OCI-LY7 (cell line): ENCODE data around the gene CCHCR1. TPM values are rescaled to one million over a fixed set of nuclear protein-coding genes. Genes with fewer than 3 reads are reported as not detected.

Experiments used
- BruUV-seq: library from RNA; stranded (reverse); fragments of 400-500 nt; replicated peaks from 2 replicates; lab custom pipeline; 2021; lab: Mats Ljungman, UMichigan
- CTCF ChIA-PET: fragments of 300-600 bp; sonication (Branson Sonifier 250); formaldehyde crosslinking; loops from one replicate; lab custom pipeline; 2022; ENCODE audit warnings: antibody characterized with exemption; ENCODE audit not compliant: unreplicated experiment; lab: Charles Lee
- POLR2A ChIA-PET: fragments of 300-600 bp; sonication (Branson Sonifier 250); formaldehyde crosslinking; loops from one replicate; lab custom pipeline; 2022; ENCODE audit warnings: antibody characterized with exemption; lab: Charles Lee
- DNase-seq: peaks from one replicate; pipeline ENCODE4 v3.0.0-alpha.2; 2015; ENCODE audit warnings: low spot score
- H2AFZ ChIP-seq: fragments of 200-600 bp; sonication (generic), shearing (Covaris generic); 2 replicates; pipeline ENCODE4 v1.6.1; 2014; ENCODE audit warnings: mild to moderate bottlenecking, antibody characterized with exemption, low read length, moderate library complexity
- H3K27ac ChIP-seq: fragments of 200-600 bp; sonication (generic); 2 replicates; pipeline ENCODE4 v1.5.1; 2014; ENCODE audit warnings: mixed run types, low read depth, mild to moderate bottlenecking, moderate library complexity, low read length, inconsistent platforms; ENCODE audit not compliant: poor library complexity, severe bottlenecking
- H3K36me3 ChIP-seq: fragments of 200-600 bp; sonication (generic); 2 replicates; pipeline ENCODE4 v1.6.1; 2014; ENCODE audit warnings: mild to moderate bottlenecking, antibody characterized with exemption, low read length, moderate library complexity, mixed read lengths; ENCODE audit not compliant: insufficient read depth
- H3K4me1 ChIP-seq: fragments of 200-600 bp; sonication (generic); 2 replicates; pipeline ENCODE4 v1.5.1; 2014; ENCODE audit warnings: mild to moderate bottlenecking, low read length; ENCODE audit not compliant: insufficient read depth, poor library complexity, severe bottlenecking
- H3K4me2 ChIP-seq: fragments of 200-600 bp; sonication (generic); 2 replicates; pipeline ENCODE4 v1.6.1; 2014; ENCODE audit warnings: mild to moderate bottlenecking, low read length
- H3K4me3 ChIP-seq: fragments of 200-600 bp; sonication (generic); 2 replicates; pipeline ENCODE4 v1.5.1; 2014; ENCODE audit warnings: mild to moderate bottlenecking, low read depth, low read length; ENCODE audit not compliant: poor library complexity, severe bottlenecking
- H3K79me2 ChIP-seq: fragments of 200-600 bp; sonication (generic); 2 replicates; pipeline ENCODE4 v1.6.1; 2016; ENCODE audit warnings: low read depth, mild to moderate bottlenecking, low read length, moderate library complexity, mixed read lengths; ENCODE audit not compliant: insufficient read depth
- H3K9me2 ChIP-seq: fragments of 200-600 bp; sonication (generic); 2 replicates; pipeline ENCODE4 v1.6.1; 2016; ENCODE audit warnings: mild to moderate bottlenecking, low read length, mixed read lengths; ENCODE audit not compliant: insufficient read depth
- H3K9me3 ChIP-seq: fragments of 200-600 bp; sonication (generic); 2 replicates; pipeline ENCODE4 v1.6.1; 2014; ENCODE audit warnings: mild to moderate bottlenecking, mixed run types, low read length, mixed read lengths
- H4K20me1 ChIP-seq: fragments of 200-600 bp; sonication (generic); 2 replicates; pipeline ENCODE4 v1.6.1; 2014; ENCODE audit warnings: mild to moderate bottlenecking, antibody characterized with exemption, low read length, moderate library complexity, mixed read lengths; ENCODE audit not compliant: insufficient read depth
- EZH2phosphoT487 ChIP-seq: fragments of 200-600 bp; sonication (generic); IDR thresholded peaks from 2 replicates; pipeline ENCODE4 v1.6.1; 2018; ENCODE audit warnings: low read depth, borderline replicate concordance, mild to moderate bottlenecking, mixed run types, antibody characterized with exemption, low read length, moderate library complexity, mixed read lengths
- intact Hi-C: fragments of 100-400 bp; cut with micrococcal nuclease; formaldehyde crosslinking; loops from one replicate; pipeline ENCODE4 v1.10.0; 2022; ENCODE audit not compliant: unreplicated experiment
- total RNA-seq, 2 experiments: library from RNA; depleted of rRNA in 1 of 2; stranded (reverse); fragments of >200 nt in 1 of 2; shearing (Covaris generic) in 1 of 2; gene quantifications; 2 replicates each; pipeline ENCODE4 v1.2.3, GENCODE V29; 2014 to 2022
- TF ChIP-seq, protein P1 (sequence below): fragments of 200-600 bp; sonication (generic); conservative IDR thresholded peaks from 2 replicates; pipeline ENCODE4 v1.5.1; 2014; ENCODE audit warnings: mild to moderate bottlenecking, antibody characterized with exemption, low read length, moderate library complexity, mixed read lengths

CCHCR1 gene
- total RNA-seq, 2 experiments from 2014 or later = 23.9 to 33.0 TPM

DNA sequence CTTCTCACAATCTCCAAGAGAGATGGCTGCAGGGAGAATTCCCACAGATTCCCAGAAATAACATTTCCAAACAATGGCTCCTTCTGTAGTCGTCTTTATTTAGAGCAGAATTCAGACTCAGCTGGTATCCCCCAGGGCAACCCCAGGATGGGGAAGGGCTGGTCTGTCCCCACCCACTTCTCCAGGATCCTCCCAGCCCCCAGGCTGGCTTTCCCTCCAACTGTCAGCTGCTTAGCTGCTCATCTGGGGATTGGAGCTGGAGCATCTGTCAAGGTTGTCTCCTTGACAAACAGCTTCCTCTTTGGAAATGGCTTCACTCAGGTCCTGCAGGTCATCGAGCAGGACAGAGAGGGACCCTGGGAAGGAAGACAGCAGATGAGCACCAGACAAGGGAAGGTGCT lies 15.2 kb downstream of the CCHCR1 start:
- Histone ChIP-seq H3K27ac (no peak overlapping the region), H3K79me2 (no peaks in the 10 kb centered on the region), H4K20me1 (no peaks in the 10 kb centered on the region), H3K36me3 (no peaks in the 10 kb centered on the region), H3K4me3 (no peak overlapping the region), H3K9me3 (no peaks in the 10 kb centered on the region), H3K4me2 (no peak overlapping the region), H3K4me1 (peaks cover 6% of the 10 kb centered on the region), H2AFZ (no peak overlapping the region), H3K9me2 (no peaks in the 10 kb centered on the region)
- intact Hi-C loops = no loop called here
- POLR2A ChIA-PET = interaction anchor here (1.0 kb wide), 1 partner anchor 16 kb away, joined by 4 read pairs; the partner anchor contains the start of genes CCHCR1 and TCF19
- no peak for DNase-seq
- BruUV-seq = no TSS peak
- TF ChIP-seq, protein P1, sequence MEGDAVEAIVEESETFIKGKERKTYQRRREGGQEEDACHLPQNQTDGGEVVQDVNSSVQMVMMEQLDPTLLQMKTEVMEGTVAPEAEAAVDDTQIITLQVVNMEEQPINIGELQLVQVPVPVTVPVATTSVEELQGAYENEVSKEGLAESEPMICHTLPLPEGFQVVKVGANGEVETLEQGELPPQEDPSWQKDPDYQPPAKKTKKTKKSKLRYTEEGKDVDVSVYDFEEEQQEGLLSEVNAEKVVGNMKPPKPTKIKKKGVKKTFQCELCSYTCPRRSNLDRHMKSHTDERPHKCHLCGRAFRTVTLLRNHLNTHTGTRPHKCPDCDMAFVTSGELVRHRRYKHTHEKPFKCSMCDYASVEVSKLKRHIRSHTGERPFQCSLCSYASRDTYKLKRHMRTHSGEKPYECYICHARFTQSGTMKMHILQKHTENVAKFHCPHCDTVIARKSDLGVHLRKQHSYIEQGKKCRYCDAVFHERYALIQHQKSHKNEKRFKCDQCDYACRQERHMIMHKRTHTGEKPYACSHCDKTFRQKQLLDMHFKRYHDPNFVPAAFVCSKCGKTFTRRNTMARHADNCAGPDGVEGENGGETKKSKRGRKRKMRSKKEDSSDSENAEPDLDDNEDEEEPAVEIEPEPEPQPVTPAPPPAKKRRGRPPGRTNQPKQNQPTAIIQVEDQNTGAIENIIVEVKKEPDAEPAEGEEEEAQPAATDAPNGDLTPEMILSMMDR = no peak
- TF ChIP-seq EZH2phosphoT487 = no peak
- CTCF ChIA-PET = no interaction called here

DNA sequence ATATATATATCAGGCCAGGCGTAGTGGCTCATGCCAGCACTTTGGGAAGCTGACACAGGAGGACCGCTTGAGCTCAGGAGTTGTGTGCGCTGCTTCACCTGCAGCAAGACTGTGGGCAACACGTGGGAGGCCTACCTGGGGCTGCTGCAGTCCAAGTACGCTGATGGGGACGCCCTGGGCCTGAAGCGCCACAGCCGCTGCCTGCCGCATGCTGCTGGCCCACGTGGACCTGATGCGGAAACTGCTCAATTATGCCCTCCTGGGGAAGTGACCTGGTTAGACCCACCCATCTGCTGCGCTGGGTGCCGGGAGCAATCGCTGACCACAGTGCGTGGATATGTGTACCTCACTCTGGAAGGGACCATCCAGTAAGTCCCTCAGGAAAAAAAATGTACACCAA lies 17.0 kb downstream of the CCHCR1 start:
- ChIA-PET CTCF (interaction anchor here (2.0 kb wide), 1 partner anchor 226 kb away, joined by 4 read pairs; no protein-coding TSS in a partner anchor), POLR2A (no interaction called here)

DNA sequence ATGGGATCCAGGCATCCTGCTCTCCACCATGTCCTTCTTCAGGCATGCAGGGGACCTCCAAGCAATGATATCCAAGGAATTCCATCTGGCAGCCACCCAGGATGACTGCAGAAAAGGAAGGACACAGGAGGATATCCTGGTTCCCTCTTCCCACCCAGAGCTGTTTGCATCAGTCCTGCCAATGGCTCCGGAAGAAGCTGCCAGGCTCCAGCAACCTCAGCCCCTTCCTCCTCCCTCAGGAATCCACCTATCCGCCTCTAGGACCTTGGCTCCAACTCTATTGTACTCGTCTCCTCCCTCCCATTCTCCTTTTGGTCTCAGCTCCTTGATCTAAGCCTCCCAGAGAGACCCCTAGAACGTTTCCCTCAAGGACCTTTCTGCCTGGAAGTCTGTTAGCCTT lies 18.0 kb downstream of the CCHCR1 start:
- POLR2A ChIA-PET = no interaction called here
- Histone ChIP-seq H3K27ac (no peak overlapping the region), H2AFZ (no peak overlapping the region), H3K79me2 (no peaks in the 10 kb centered on the region), H3K4me1 (peaks cover 6% of the 10 kb centered on the region), H3K9me3 (no peaks in the 10 kb centered on the region), H3K36me3 (no peaks in the 10 kb centered on the region), H3K4me2 (no peak overlapping the region), H4K20me1 (no peaks in the 10 kb centered on the region), H3K9me2 (no peaks in the 10 kb centered on the region), H3K4me3 (no peak overlapping the region)
- DNase-seq = no peak
- TF ChIP-seq EZH2phosphoT487 = no peak
- TF ChIP-seq, protein P1 = no peak
- no TSS peak for BruUV-seq
- CTCF ChIA-PET = interaction anchor here (2.0 kb wide), 1 partner anchor 227 kb away, joined by 4 read pairs; no protein-coding TSS in a partner anchor
- intact Hi-C loops = no loop called here

More for the DNA sequence above, 17.0 kb downstream of the CCHCR1 start:
- Histone ChIP-seq H2AFZ (no peak overlapping the region), H3K36me3 (no peaks in the 10 kb centered on the region), H4K20me1 (no peaks in the 10 kb centered on the region), H3K79me2 (no peaks in the 10 kb centered on the region), H3K27ac (no peak overlapping the region), H3K9me2 (no peaks in the 10 kb centered on the region), H3K4me3 (no peak overlapping the region), H3K9me3 (no peaks in the 10 kb centered on the region), H3K4me2 (no peak overlapping the region), H3K4me1 (peaks cover 6% of the 10 kb centered on the region)
- no peak for DNase-seq
- intact Hi-C loops = no loop called here
- TF ChIP-seq, protein P1 = no peak
- TF ChIP-seq EZH2phosphoT487 = no peak
- no TSS peak for BruUV-seq
